Stomach smooth muscle (tissue), 2 donors: Measurements from ENCODE around the gene TOM1L2.

Experiments used
- H3K27ac ChIP-seq: one replicate; pipeline ENCODE4 v1.7.0; 2013; ENCODE audit warnings: mild to moderate bottlenecking, low read length, inconsistent platforms
- H3K27me3 ChIP-seq, 2 donors: one replicate each; pipeline ENCODE4 v1.7.0; 2013; ENCODE audit warnings: low read length in 2 of 2; ENCODE audit not compliant: insufficient read depth in 2 of 2, control insufficient read depth in 1 of 2
- H3K36me3 ChIP-seq, 2 donors: one replicate each; pipeline ENCODE4 v1.7.0; 2013; ENCODE audit warnings: low read length in 2 of 2; ENCODE audit not compliant: control insufficient read depth in 2 of 2, insufficient read depth in 2 of 2
- H3K4me1 ChIP-seq: one replicate; pipeline ENCODE4 v1.7.0; 2013; ENCODE audit warnings: low read length; ENCODE audit not compliant: control insufficient read depth, insufficient read depth
- H3K4me3 ChIP-seq, 2 donors: one replicate each; pipeline ENCODE4 v1.7.0; 2013; ENCODE audit warnings: low read length in 2 of 2
- H3K9ac ChIP-seq, 2 donors: one replicate each; pipeline ENCODE4 v1.7.0; 2013; ENCODE audit warnings: low read length in 2 of 2, mild to moderate bottlenecking in 1 of 2
- H3K9me3 ChIP-seq, 2 donors: one replicate each; pipeline ENCODE4 v1.7.0; 2013; ENCODE audit warnings: low read length in 2 of 2; ENCODE audit not compliant: control insufficient read depth in 2 of 2
- donor health status: healthy.
- donor health status: Pancreatic carcinoma.

Gene TOM1L2

GRCh38 chr17:17972126-17972951 lies at the start of gene TOM1L2, which contains the start of gene DRC3:
Gene TOM1L2, minus strand, starts transcription at chr17:17972400. Its CDS starts 87 bp downstream, at chr17:17972313.
Gene DRC3, plus strand, starts transcription at chr17:17972862. Its CDS starts 4,737 bp downstream, at chr17:17977599.
- Histone ChIP-seq H3K9ac (peak within 1 kb of the TSS; percentile 79 to 86), H3K4me3 (peak within 1 kb of the TSS; percentile 78 to 87), H3K27ac (peak within 1 kb of the TSS; percentile 82), H3K36me3 (no peaks in the 10 kb centered on the region), H3K4me1 (peaks cover 19% of the 10 kb centered on the region), H3K27me3 (no peaks in the 10 kb centered on the region), H3K9me3 (no peaks in the 10 kb centered on the region)

GRCh38 chr17:18021372-18021771 lies 49.2 kb upstream of the TOM1L2 start:
- Histone ChIP-seq H3K9me3 (no peaks in the 10 kb centered on the region), H3K27ac (no peak overlapping the region), H3K36me3 (peaks cover 15 to 29% of the 10 kb centered on the region in 2 donors), H3K4me3 (no peak overlapping the region), H3K9ac (no peak overlapping the region), H3K27me3 (no peaks in the 10 kb centered on the region), H3K4me1 (peaks cover 4% of the 10 kb centered on the region)

- H3K27ac ChIP-seq = no peak overlapping the region
- H3K9ac ChIP-seq = no peak overlapping the region
- peaks cover 11 to 25% of the 10 kb centered on the region in 2 donors for H3K36me3 ChIP-seq
- H3K9me3 ChIP-seq = no peaks in the 10 kb centered on the region
- no peak overlapping the region for H3K4me3 ChIP-seq
- no peaks in the 10 kb centered on the region for H3K27me3 ChIP-seq
- H3K4me1 ChIP-seq = peaks cover 4% of the 10 kb centered on the region
Measured at GRCh38 chr17:18020971-18021370, 48.8 kb upstream of the TOM1L2 start.

DNA sequence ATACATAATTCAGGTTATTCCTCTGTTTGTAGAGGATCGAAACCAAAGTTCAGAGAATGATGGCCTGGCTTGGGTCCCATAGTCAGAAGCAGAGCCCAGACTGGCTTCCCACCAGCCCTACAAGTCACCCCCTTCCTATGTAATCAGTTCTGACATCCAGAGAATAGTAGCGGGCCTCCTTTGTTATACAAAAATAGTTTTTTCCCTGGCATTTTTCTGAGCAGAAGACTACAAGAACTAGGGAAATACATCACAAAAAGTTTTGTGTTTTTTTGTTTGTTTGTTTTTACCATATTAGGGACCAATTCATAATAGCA lies 47.6 kb upstream of the TOM1L2 start:
- Histone ChIP-seq H3K27me3 (no peaks in the 10 kb centered on the region), H3K36me3 (peaks cover 6 to 27% of the 10 kb centered on the region in 2 donors), H3K4me3 (no peak overlapping the region), H3K27ac (no peak overlapping the region), H3K4me1 (peaks cover 4% of the 10 kb centered on the region), H3K9ac (no peak overlapping the region), H3K9me3 (no peaks in the 10 kb centered on the region)

DNA sequence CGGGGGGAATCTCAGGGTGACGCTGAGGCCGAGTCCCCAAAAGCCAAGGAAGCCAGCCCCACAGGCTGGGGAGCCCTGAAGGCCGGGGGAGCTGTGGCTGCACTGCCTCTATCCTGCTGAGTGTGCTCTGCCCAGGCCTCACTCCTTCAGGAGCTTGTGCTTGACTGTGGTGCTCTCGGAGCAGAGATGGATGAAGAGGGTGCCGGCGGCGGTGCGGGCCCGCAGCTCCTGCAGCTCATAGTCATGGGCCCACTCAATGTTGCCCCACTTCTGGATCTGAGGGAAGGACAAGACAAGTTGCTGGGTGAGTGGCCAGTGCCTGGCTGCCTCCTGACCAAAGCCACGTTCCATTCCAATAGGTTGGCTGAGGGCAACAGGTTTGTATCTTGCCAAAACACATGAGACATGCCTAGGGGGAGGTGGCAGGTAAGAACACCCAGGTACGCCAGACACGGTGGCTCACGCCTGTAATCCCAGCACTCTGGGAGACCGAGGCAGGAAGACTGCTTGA lies 46.3 kb upstream of the TOM1L2 start:
- Histone ChIP-seq H3K27me3 (no peaks in the 10 kb centered on the region), H3K27ac (no peak overlapping the region), H3K36me3 (peaks cover 6 to 22% of the 10 kb centered on the region in 2 donors), H3K4me1 (peaks cover 4% of the 10 kb centered on the region), H3K9ac (no peak overlapping the region), H3K4me3 (no peak overlapping the region), H3K9me3 (no peaks in the 10 kb centered on the region)

GRCh38 chr17:18017958-18018357 lies 45.8 kb upstream of the TOM1L2 start:
- Histone ChIP-seq H3K9ac (no peak overlapping the region), H3K36me3 (peaks cover 6 to 22% of the 10 kb centered on the region in 2 donors), H3K27ac (no peak overlapping the region), H3K27me3 (no peaks in the 10 kb centered on the region), H3K4me1 (peaks cover 4% of the 10 kb centered on the region), H3K4me3 (no peak overlapping the region), H3K9me3 (no peaks in the 10 kb centered on the region)

GRCh38 chr17:18016426-18016825 lies 44.2 kb upstream of the TOM1L2 start:
- Histone ChIP-seq H3K4me3 (no peak overlapping the region), H3K27me3 (no peaks in the 10 kb centered on the region), H3K9ac (no peak overlapping the region), H3K27ac (no peak overlapping the region), H3K36me3 (peaks cover 7 to 17% of the 10 kb centered on the region in 2 donors), H3K4me1 (peaks cover 4% of the 10 kb centered on the region), H3K9me3 (no peaks in the 10 kb centered on the region)

DNA sequence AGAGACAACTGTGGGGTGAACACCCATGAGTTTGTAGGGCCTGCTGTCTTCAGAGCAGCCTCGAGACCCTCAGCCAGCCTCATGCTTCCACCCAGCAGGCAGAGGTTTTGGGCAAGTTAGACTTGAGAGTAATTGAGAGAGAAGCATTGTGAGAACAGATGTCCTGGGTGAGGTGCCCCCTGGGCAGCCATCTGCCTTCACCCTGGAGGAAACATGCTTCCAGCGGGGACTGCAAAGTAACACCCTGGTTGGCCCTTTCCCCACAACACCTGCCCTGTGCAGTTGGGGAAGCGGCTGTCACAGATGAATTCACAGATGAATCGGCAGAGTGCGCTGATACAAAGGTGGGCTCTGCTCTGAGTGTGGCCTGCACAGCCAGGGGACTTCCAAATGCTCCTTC lies 43.4 kb upstream of the TOM1L2 start:
- Histone ChIP-seq H3K27ac (no peak overlapping the region), H3K9me3 (no peaks in the 10 kb centered on the region), H3K36me3 (peaks cover 2 to 12% of the 10 kb centered on the region in 2 donors), H3K9ac (no peak overlapping the region), H3K27me3 (no peaks in the 10 kb centered on the region), H3K4me1 (peaks cover 4% of the 10 kb centered on the region), H3K4me3 (no peak overlapping the region)

GRCh38 chr17:18014006-18014405 lies 41.8 kb upstream of the TOM1L2 start:
- H3K9ac ChIP-seq = no peak overlapping the region
- no peak overlapping the region for H3K4me3 ChIP-seq
- no peak overlapping the region for H3K27ac ChIP-seq
- peaks cover 2 to 12% of the 10 kb centered on the region in 2 donors for H3K36me3 ChIP-seq
- H3K27me3 ChIP-seq = no peaks in the 10 kb centered on the region
- no peaks in the 10 kb centered on the region for H3K9me3 ChIP-seq
- H3K4me1 ChIP-seq = peaks cover 4% of the 10 kb centered on the region

GRCh38 chr17:18011286-18011685 lies 39.1 kb upstream of the TOM1L2 start:
- Histone ChIP-seq H3K27ac (no peak overlapping the region), H3K9ac (no peak overlapping the region), H3K36me3 (peaks cover 13 to 20% of the 10 kb centered on the region in 2 donors), H3K4me3 (no peak overlapping the region), H3K9me3 (no peaks in the 10 kb centered on the region), H3K4me1 (no peaks in the 10 kb centered on the region), H3K27me3 (no peaks in the 10 kb centered on the region)
